GM21717 (cell line): Measurements from ENCODE around the gene COX19.
"Not testable (repeated sequence)": the region's sequence is repeated elsewhere in the genome, so short reads cannot be mapped to it uniquely, and the experiment has no call there.

Source experiments
- ATAC-seq: cut with Tn5 transposase; IDR thresholded peaks from one replicate; pipeline ENCODE4 v1.9.1; 2021; ENCODE audit warnings: mild to moderate bottlenecking, moderate library complexity; ENCODE audit not compliant: unreplicated experiment

Gene COX19

DNA sequence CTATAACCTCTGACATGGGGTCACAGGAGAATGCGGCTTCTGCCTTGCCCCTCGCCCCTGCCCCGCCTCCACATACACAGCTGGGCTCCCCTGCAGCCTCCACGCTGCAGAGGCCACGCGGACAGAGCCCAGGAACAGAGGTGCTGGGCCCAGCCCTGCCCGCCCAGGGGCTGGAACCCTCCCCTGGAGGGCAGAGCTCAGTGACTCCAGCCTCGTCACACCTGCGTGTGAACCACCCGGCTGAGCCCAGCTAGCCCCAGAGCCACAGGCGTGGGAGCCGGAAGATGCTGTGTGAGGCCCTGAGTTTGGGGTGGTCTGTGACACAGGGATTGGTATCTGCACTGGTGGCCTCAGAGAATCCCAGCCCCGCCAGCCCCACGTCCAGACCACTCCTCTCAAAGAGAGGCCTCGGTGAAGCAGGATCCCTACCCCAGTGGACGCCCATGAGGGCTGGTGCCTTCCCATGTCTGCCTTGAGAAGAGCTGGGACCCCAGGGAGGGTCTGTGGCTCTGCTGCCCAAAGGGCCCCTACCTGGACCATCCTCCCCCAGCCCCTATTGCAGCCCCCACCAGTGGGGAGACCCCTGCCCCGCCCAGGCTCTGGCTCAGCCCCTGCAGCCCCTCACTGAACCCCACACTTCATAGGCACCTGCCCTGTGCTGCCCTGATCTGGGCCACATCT, 12.8 kb downstream of the COX19 start:
- no peak for ATAC-seq

DNA sequence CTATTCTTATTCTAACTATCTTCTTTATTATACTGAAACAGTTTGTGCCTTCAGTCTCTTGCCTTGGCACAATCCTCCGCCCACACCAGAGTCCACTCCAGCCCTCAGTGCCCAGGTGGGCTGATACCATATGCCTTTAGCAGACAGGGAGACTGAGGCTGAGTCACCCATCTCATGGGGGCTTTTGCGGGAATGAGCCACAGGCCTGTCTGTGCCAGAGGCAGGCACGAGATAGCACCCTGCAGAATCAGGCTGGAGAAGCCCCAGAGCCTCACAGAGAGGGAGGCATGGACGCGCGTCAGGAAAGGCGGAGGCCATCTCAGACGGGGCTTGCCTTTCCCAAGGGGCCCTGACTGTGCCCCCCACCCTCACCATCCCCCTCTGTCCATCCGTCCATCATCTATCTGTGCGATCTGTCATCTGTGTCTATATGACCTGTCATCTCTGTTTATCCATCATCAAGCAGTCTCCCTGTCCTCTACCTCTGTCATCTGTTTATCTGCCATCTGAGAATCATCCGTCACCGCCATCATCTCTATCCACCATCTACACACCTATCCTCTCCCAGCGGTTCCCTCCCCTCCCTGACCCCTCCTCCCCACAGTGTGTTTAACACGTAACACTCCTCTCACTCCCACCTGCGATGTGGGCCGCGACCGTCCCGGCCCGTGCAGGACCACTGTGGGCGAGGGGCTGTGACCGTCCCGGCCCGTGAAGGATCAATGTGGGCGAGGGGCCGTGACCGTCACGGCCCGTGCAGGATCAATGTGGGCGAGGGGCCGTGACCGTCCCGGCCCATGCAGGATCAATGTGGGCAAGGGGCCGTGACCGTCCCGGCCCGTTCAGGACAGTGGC, 13.6 kb downstream of the COX19 start:
- ATAC-seq, result no peak

- not testable (repeated sequence) for ATAC-seq
Observed at GRCh38 chr7:960972-961371, 14.4 kb downstream of the COX19 start.

- no peak for ATAC-seq
Observed at GRCh38 chr7:960269-960871, 15.0 kb downstream of the COX19 start.

- ATAC-seq, result not testable (repeated sequence)
Observed at GRCh38 chr7:959740-960139, 15.6 kb downstream of the COX19 start.

GRCh38 chr7:959271-959670, 16.1 kb downstream of the COX19 start:
- ATAC-seq, result no peak

GRCh38 chr7:958221-959200, 16.8 kb downstream of the COX19 start:
- no peak for ATAC-seq

DNA sequence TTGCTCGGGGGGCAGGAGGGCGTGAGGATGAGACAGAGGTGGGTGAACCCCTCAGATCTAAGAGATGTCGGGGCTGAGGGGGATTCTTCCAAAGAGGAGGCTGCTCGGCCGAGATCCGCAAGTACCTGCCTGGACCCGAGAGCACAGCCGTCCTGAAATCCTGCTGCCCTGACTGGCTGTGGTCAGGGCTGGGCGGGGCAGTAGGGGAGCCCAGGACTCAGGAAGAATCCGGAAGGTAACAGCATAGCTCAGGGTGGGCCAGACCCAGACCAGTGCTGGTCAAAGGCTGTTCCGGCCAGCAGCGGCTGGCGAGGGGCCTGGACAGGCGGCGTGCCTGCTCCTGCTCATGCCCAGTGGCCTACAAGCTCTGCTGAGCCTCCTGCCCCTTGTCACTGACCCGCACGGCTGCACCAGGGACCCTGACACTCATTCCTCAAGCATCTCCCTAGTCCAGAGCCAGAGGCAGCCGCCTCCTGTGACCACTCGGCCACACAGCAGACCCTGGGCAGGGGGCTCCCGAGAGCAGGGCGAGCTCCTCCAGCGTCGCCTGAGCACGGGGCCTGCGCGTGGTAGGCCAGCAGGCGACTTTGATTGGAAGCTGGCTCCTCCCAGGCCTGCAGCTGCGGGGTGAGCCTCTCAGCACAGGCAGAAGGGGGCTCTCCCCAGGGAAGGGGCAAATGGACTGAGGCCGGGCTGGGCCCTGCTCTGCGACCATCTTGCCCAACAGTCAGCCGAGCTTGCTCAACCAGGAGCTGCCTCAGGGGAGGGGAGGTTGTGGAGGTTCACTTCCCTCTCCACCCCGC, 17.7 kb downstream of the COX19 start:
- ATAC-seq, result no peak

DNA sequence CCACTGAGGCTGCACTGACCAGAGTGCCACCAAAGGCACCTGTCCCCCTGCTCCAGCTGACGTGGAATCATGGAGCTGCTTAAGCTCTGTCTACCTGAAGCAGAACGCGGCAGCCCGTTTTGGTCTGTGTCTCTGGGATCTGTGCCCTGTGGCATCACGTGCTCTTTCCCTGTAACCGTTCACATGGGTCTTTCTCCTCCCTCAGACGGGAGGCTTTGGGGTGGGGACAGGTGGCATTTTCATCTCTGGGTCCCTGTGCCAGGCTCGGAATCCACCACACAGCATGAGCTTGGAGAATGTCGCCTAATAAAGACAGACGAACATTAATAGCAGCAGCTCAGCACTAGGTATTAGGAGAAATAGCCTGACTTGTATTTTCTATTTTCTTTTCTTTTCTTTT, 19.3 kb downstream of the COX19 start:
- no peak for ATAC-seq

GRCh38 chr7:954330-955238, 20.8 kb downstream of the COX19 start, which contains the start of gene ADAP1:
ADAP1 (minus strand) TSS chr7:954680; CDS start chr7:954477, 203 bp downstream.
- no peak for ATAC-seq

- ATAC-seq, result no peak
Observed at GRCh38 chr7:953547-954327, 21.6 kb downstream of the COX19 start.

GRCh38 chr7:952548-953441, 22.6 kb downstream of the COX19 start:
- no peak for ATAC-seq

DNA sequence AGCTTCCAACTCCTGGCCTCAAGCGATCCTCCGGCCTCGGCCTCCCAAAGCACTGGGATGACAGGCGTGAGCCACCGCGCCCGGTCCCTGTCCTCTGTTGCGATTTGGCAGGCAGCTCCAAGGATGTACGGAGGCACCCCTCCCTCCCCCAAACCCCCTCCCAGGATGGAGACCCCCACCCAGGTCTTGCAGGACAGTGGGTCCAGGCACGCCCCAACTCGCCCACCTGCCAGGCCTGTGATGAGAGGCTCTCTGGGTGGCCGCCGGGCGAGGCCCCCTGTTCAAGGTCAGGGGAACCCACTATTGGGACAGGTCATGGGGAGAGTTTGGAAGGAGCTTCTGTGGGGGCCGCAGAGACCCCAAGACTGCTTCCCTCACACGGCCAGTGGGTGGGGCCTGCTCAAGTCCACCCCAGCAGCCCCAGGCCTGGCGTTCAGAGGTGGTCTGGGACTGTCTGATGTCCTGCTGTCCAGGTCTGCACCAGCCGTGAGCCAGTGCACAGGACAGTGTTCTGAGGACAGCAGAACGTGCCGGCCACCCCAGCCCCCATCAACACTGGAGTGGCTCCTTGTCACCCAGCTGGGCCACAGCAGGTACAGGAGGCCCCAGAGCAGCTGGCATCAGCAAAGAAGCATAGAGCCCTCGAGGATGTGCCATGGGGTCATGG, 23.3 kb downstream of the COX19 start:
- no peak for ATAC-seq

GRCh38 chr7:949021-949934, 26.1 kb downstream of the COX19 start:
- ATAC-seq, result no peak
